Right lobe of liver (tissue), 4 donors: ENCODE results near the gene ZBED5.

ENCODE experiments used
- CTCF ChIP-seq, 4 donors: fragments of 200-600 bp in 3 of 4; fragments of 450-650 bp in 1 of 4; IDR thresholded peaks; one replicate each; pipeline versions ENCODE4 v1.5.1 to v1.8.0; 2016 to 2022; ENCODE audit warnings: antibody characterized with exemption in 4 of 4, mild to moderate bottlenecking in 2 of 4
- POLR2A ChIP-seq: fragments of 450-650 bp; IDR thresholded peaks from one replicate; pipeline ENCODE4 v1.6.1; 2017; ENCODE audit warnings: antibody characterized with exemption, mild to moderate bottlenecking
- donor health status: DM: no; HTN: no; CAD: no.
- donor health status: DM: no; HTN: no; CAD: no.
- donor health status: DM: no; HTN: yes; CAD: no.

GRCh38 chr11:10864688-10865087 lies 6.8 kb upstream of the ZBED5 start:
- no peak for TF ChIP-seq CTCF (IDR thresholded peaks at IDR 0.05)
- TF ChIP-seq POLR2A = no peak
